ENCODE measurements around the gene FCGR2B.
"Not testable (repeated sequence)": the region's sequence is repeated elsewhere in the genome, so short reads cannot be mapped to it uniquely, and the experiment has no call there.

FCGR2B gene

DNA sequence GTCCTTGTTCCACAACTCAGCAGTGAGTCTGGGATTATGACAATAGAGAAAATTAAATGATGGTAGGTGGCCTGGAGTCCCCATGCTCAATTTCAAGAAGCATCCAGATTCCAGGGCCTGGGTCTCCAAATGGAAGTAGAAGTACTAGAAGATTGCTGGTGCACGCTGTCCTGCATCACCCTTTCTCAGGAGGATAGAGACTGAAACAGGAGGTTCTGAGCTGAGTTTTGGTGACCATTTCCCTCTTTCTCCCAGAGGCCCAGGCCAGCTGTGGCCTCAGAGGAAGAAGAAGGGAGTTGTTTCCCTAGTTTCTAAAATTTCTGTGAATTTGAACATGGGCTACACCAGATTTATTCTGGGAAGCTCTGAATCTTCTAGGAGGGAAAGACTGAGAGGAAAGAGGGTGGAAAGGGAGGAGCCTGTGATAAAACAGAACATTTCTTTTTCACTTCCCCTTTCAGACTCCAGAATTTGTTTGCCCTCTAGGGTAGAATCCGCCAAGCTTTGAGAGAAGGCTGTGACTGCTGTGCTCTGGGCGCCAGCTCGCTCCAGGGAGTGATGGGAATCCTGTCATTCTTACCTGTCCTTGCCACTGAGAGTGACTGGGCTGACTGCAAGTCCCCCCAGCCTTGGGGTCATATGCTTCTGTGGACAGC is at the start of gene FCGR2B:
Gene FCGR2B, plus strand, starts transcription at position 460 of the 656 bp plus-strand sequence. Its CDS starts 99 bp downstream, at position 559.
- not testable (repeated sequence) for DNase-seq

GRCh38 chr1:161616417-161616816 is 46.5 kb upstream of the FCGR2B start:
- not testable (repeated sequence) for DNase-seq

GRCh38 chr1:161618517-161618916 is 44.4 kb upstream of the FCGR2B start:
- DNase-seq = not testable (repeated sequence)

GRCh38 chr1:161620399-161620798 is 42.5 kb upstream of the FCGR2B start:
- not testable (repeated sequence) for DNase-seq

DNA sequence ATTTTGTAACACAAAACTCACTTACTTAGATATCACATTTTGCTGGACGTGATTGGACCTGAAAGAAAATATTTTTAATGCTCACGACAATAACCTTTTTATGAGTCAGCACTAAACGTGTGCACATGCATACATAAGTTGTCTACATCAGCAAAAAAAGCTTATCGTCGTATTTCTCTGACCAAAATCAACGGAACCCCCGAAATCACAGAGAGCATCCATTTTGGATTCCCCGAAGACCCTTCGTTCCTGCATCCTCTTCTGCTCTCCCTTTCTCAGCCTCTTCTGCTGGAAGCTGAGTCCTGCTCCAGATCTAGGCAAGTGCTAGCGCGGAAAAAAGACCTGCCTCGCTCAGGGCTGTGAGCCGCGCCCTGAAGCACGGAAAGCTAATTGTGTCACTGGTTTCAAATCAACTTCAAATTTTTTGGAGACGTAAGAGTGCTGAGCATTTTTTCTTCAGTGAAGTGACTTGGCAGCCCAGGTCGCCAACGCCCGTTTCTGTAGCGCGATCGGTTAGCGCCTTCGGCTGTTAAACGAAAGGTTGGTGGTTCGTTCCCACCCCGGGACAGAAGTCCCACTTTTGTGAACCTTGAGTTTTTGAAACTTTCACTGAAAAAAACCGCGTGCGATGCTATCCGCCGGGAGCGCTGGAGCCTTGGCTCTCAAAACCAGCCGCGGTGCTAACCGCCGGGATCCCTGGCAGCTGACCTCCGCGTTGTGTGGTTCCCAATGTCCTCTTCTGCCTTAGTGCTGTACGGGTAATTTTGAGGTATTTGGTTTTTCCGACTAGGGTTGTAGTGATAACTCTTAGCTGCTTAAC is 41.6 kb upstream of the FCGR2B start:
- peak; percentile 85 for DNase-seq

DNA sequence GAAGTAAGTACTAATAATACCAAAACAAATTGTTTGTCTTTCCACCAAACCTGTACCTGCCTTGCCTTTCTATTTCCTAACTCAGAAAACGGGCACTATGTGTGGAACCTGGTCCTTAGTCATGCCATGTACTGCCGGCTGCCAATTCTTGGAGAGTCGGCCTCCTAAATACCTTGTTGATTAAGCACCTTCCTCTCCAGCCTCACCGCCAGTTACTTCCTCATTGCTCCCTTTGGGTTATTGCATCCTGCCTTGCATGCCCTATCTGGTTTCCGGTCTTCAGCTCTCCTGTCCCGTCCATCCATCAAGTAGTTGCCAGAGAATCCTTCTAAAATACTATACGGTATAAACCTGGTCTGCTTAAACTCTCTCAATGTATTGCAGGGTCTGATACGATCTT is 40.9 kb upstream of the FCGR2B start:
- not testable (repeated sequence) for DNase-seq

DNA sequence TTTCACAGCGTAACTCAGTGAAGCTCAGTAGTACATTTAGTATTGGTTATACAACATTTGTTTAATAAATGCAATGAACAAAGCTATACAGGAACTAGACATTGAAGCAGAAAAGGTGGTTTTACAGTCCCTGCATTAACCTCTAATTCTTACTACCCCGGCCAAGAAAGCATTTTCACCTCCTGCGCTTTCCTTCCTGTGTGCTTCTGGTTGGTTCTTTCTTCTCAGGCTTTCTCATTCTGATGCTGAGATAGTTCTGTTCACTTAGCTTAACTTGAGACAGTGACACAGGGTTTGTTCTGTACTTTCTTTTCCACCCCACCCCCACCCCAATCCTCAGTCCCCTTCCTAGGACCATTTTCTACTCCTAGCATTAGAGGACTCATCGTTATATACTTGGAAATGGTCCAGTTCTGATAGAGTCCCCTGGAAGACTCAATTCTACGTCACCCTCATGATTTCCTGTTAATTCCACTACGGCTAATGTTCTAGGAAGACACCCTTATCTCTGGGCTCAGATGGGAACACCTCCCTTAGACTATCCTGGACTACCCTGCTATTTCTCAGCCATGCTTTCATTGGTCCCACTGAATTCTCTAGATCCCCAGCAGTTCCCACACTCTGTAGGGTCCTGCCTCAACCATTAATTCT is 39.4 kb upstream of the FCGR2B start:
- DNase-seq = not testable (repeated sequence)

DNA sequence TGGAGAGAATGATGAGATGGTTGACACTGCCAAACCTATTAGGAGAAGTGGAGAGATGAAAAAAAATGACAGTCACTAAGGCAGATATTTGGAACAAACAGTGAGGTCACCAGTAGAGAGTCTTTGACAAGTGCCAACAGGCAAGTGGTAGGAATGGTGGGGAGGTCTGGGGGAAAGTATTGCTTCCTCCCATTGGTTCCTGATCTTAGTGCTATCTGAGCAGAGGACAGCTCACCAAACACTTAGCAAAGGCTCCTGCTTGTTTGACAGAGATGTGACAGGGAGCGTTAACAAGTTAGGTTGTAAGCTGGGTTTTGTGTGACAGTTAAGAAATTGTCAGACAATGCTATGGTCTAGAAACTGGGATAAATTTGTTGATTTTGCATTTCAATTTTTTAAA is 38.3 kb upstream of the FCGR2B start:
- not testable (repeated sequence) for DNase-seq

GRCh38 chr1:161626445-161627146 is 36.3 kb upstream of the FCGR2B start:
- DNase-seq = not testable (repeated sequence)

- not testable (repeated sequence) for DNase-seq
Observed at GRCh38 chr1:161630128-161630742, 32.7 kb upstream of the FCGR2B start.

DNA sequence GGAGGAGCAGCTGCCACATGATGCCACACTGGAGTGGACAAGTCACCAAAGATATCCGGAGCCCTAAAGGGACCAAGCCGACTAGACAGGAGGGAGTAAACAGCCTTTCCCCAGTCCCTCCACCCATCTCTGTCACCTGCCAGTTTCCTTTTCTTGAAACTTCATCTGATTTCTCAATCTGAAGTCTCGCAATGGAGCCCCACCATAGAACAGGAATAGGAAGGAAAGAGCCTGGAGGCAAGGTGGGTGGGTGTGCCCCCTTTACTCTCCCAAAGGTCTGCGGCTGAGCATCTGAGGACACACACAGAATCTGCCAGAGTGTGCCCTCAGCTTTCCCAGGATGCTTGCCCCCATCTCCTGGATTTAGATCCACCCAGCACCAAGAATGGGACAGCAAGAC is 31.9 kb upstream of the FCGR2B start, which contains the start of gene FCGR3B:
Gene FCGR3B, minus strand, starts transcription at position 101 of the 400 bp plus-strand sequence. Its CDS starts 82 bp downstream, at position 19.
- no peak for DNase-seq

DNA sequence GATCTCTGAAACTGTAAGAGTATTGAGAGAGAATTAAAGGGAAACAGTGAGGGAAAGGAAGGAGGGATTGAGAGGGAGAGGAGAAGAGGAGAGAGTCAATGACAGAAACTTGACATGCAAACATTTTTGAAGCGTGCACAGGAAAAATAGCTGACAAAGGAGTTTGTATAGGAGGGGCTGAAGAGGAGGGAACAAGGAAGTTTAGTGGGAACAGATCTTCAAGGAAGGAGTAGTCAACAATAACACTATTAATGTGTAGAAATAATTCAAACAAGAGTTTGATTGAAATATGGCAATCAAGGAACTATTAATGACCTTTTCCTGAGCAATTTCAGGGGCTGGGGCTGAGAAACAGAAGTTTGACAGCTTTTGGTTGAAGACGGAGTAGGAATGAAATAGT is 27.9 kb upstream of the FCGR2B start:
- not testable (repeated sequence) for DNase-seq

DNA sequence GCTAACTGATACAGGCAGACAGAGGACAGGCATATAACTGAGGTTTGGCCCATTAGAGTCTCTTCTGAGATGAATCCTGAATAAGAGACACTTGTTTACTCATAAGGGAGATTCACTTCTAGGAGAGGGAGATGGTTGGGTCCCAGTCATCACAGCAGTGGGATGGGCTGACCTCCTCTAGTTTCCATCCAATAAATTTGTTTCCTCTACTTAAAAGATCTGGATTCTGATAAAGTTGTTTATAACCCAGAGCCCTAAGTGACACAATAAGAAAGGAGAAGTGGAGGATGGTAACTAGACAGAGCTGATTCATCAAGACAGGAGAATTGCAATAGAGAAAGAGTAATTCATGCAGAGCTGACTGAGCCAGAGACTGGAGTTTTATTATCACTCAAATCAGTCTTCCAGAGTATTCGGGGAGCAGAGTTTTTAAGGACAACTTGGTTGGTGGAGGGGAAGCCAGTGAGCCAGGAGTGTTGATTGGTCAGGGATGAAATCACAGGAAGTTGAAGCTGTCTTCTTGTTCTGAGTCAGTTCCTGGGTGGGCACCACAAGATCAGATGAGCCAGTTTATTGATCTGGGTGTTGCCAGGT is 26.7 kb upstream of the FCGR2B start:
- DNase-seq = not testable (repeated sequence)

GRCh38 chr1:161636976-161637375 is 26.0 kb upstream of the FCGR2B start:
- DNase-seq = not testable (repeated sequence)

DNA sequence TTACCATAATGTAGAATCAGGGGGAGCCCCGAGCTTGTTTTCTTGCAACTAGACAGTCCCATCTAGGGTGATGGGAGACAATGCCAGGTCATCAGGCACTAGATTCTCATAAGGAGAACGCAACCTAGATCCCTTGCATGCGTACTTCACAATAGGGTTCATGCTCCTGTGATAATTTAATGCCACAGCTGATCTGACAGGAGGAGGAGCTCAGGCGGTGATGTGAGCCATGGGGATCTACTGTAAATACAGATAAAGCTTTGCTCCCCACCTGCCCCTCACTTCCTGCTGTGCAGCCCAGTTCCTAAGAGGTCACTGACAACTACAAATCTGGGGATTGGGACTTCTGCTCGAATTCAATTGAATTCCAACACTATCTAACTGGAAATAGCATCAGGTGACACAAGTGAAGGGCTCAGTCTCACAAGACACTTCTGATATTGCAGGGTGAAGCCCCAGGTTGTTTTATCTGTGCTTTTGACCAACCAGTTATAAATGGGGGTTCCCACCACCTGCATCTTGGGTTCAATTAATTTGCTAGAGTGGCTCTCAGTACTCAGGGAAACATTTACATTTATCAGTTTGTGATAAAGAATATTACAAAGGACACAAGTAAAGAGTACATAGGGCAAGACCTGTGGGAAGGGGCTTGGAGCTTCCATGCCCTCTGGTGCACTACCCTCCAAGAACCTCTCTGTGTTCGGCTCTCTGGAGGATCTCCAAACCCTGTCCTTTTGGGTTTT is 24.5 kb upstream of the FCGR2B start:
- not testable (repeated sequence) for DNase-seq

GRCh38 chr1:161639203-161639602 is 23.7 kb upstream of the FCGR2B start:
- not testable (repeated sequence) for DNase-seq

DNA sequence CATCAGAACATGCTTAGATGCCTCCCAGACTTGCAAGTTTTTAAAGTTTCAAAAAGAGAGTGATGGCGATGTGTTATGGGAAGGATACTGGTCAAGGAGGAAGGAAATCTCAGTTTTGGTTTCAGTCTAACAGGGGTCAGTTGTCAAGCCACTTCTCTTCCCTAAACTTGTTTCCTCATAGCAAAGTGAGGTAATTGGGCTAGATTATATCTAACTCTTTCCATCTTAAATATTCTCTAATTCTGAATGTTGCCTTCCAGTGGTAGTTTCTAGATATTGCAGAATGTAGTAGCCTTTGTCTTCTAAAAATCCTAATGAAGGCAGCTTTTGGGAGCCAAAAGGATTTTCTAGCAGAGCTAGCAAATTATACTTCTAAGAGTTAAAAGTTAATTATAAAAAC is 20.2 kb upstream of the FCGR2B start:
- not testable (repeated sequence) for DNase-seq

DNA sequence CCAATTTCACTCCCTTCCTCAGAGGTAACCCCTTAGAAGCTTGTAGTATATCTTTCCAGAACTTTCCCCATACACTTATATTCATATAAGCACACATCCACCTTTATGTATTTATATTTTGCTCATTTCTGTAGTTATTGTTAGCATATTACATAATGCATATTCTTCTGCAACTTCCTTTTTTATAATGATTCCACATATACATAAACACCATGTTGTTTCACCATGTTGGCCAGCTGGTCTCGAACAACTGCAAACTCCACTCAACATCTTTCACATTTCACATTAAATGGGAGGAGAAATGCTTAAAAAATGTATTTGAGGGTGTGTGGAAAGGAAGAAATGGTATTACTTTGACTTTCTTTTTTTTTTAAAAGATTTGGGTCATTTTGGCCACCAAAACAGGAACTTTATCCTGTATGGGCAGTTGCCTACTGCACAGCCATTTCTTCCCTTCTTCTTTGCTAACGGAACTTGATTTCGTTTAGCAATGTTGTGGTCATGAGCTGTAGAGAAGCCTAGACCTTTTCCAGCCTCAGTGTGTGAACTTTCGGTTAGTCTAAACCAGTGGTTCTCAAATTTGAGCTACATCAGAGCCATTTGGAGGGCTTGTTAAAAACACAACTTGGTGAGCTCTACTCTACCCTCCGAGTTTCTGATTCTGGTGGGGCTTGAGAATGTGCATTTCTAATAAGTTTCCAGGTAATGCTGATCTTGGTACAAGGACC is 19.3 kb upstream of the FCGR2B start:
- DNase-seq = not testable (repeated sequence)

DNA sequence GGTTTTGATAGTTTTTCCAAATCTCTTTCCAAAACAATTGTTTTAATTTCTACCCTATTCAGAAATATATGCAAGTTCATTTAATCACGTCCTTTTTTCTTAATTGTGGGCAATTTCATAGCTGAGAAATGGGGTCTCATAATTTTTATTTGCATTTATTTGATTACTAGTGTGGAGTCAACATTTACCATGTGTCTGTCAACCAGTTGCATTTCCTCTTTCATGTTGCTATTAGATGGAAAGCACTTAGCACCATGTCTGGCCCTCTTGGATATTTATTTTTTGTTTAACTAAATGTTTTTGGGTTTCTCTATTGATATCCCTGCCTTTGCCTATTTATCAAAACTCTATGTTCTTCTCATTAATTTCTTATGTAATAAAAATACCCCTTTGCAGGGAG is 18.1 kb upstream of the FCGR2B start:
- DNase-seq = not testable (repeated sequence)

All from activated naive CD4-positive, alpha-beta T cell treated with anti-CD3 and anti-CD28 coated beads, Interleukin-2, amount 50 U/mL, for 16 hours (primary cell).